ENCODE results near the gene PDGFC.

PDGFC gene

GRCh38 chr4:156751486-156751885, 220.1 kb downstream of the PDGFC start:
- Histone ChIP-seq H3K27ac (ENCODE audit: low read length) (peak overlapping the region; percentile 36; the same call in 1 of the 2 replicates), H3K27me3 (replicated peaks; ENCODE audit: insufficient read depth, low read length) (no peaks in the 10 kb centered on the region), H2AFZ (ENCODE audit: low read length) (0 out of 2 replicates have a peak overlapping the region, but pooled peaks have one; percentile 2), H4K20me1 (ENCODE audit: insufficient read depth, low read length) (no peaks in the 10 kb centered on the region), H3K4me1 (ENCODE audit: low read length) (peaks cover 32% of the 10 kb centered on the region), H3K4me2 (ENCODE audit: low read depth, low read length) (peak overlapping the region; percentile 71), H3K36me3 (replicated peaks; ENCODE audit: insufficient read depth, low read length) (no peaks in the 10 kb centered on the region), H3K9ac (ENCODE audit: low read length) (no peak overlapping the region), H3K9me3 (replicated peaks; ENCODE audit: insufficient read depth, low read length) (no peaks in the 10 kb centered on the region), H3F3A (ENCODE audit: insufficient read depth, low read length) (peaks cover 6% of the 10 kb centered on the region; the same call in 1 of the 2 replicates), H3K9me2 (replicated peaks; ENCODE audit: insufficient read depth, low read length) (no peaks in the 10 kb centered on the region), H3K4me3 (ENCODE audit: low read length) (0 out of 2 replicates have a peak overlapping the region, but pooled peaks have one; percentile 3), H3K79me2 (ENCODE audit: low read length) (no peaks in the 10 kb centered on the region)
- peak; percentile 27 for DNase-seq
- TF ChIP-seq EZH2 (optimal IDR thresholded peaks at IDR 0.05; ENCODE audit: low read depth, low read length) (no peak), EZH2phosphoT487 (IDR thresholded peaks at IDR 0.05; ENCODE audit: low read length) (no peak), CTCF (IDR thresholded peaks at IDR 0.05; ENCODE audit: low read length) (no peak)

GRCh38 chr4:156749426-156750403, 221.9 kb downstream of the PDGFC start:
- H3F3A ChIP-seq (ENCODE audit: insufficient read depth, low read length) = peaks cover 6% of the 10 kb centered on the region; the same call in 1 of the 2 replicates
- no peak overlapping the region for H3K27ac ChIP-seq (ENCODE audit: low read length)
- peaks cover 32% of the 10 kb centered on the region for H3K4me1 ChIP-seq (ENCODE audit: low read length)
- no peaks in the 10 kb centered on the region for H3K79me2 ChIP-seq (ENCODE audit: low read length)
- TF ChIP-seq EZH2 (optimal IDR thresholded peaks at IDR 0.05; ENCODE audit: low read depth, low read length) = no peak
- no peaks in the 10 kb centered on the region for H4K20me1 ChIP-seq (ENCODE audit: insufficient read depth, low read length)
- H3K9me2 ChIP-seq (replicated peaks; ENCODE audit: insufficient read depth, low read length) = no peaks in the 10 kb centered on the region
- H3K4me2 ChIP-seq (ENCODE audit: low read depth, low read length) = no peak overlapping the region
- DNase-seq = peak; percentile 61
- H3K4me3 ChIP-seq (ENCODE audit: low read length) = no peak overlapping the region
- H2AFZ ChIP-seq (ENCODE audit: low read length) = no peak overlapping the region
- no peak overlapping the region for H3K9ac ChIP-seq (ENCODE audit: low read length)
- no peaks in the 10 kb centered on the region for H3K27me3 ChIP-seq (replicated peaks; ENCODE audit: insufficient read depth, low read length)
- H3K36me3 ChIP-seq (replicated peaks; ENCODE audit: insufficient read depth, low read length) = no peaks in the 10 kb centered on the region
- H3K9me3 ChIP-seq (replicated peaks; ENCODE audit: insufficient read depth, low read length) = no peaks in the 10 kb centered on the region

GRCh38 chr4:156746111-156746510, 225.5 kb downstream of the PDGFC start:
- no peak overlapping the region for H2AFZ ChIP-seq (ENCODE audit: low read length)

More at GRCh38 chr4:156746111-156746510, 225.5 kb downstream of the PDGFC start:
- Histone ChIP-seq H3K9ac (ENCODE audit: low read length) (no peak overlapping the region), H3K79me2 (ENCODE audit: low read length) (no peaks in the 10 kb centered on the region), H3K4me1 (ENCODE audit: low read length) (peaks cover 20% of the 10 kb centered on the region), H3K27ac (ENCODE audit: low read length) (no peak overlapping the region), H3K4me2 (ENCODE audit: low read depth, low read length) (no peak overlapping the region), H3F3A (ENCODE audit: insufficient read depth, low read length) (peaks cover 4% of the 10 kb centered on the region; the same call in 1 of the 2 replicates), H3K4me3 (ENCODE audit: low read length) (no peak overlapping the region), H3K36me3 (replicated peaks; ENCODE audit: insufficient read depth, low read length) (no peaks in the 10 kb centered on the region), H3K27me3 (replicated peaks; ENCODE audit: insufficient read depth, low read length) (no peaks in the 10 kb centered on the region), H3K9me3 (replicated peaks; ENCODE audit: insufficient read depth, low read length) (no peaks in the 10 kb centered on the region), H3K9me2 (replicated peaks; ENCODE audit: insufficient read depth, low read length) (no peaks in the 10 kb centered on the region), H4K20me1 (ENCODE audit: insufficient read depth, low read length) (no peaks in the 10 kb centered on the region)
- no peak for TF ChIP-seq CTCF (IDR thresholded peaks at IDR 0.05; ENCODE audit: low read length)
- no peak for TF ChIP-seq EZH2phosphoT487 (IDR thresholded peaks at IDR 0.05; ENCODE audit: low read length)
- TF ChIP-seq EZH2 (optimal IDR thresholded peaks at IDR 0.05; ENCODE audit: low read depth, low read length) = no peak
- no peak for DNase-seq

Measured in MM.1S (cell line).